ENCODE data around the gene SP110. TPM values are rescaled to one million over a fixed set of nuclear protein-coding genes. Genes with fewer than 3 reads are reported as not detected.

The SP110 gene
- total and polyA plus RNA-seq, 2 of the 4 experiments (the other 2 are of a cell fraction), result 9.3 to 10.2 TPM

GRCh38 chr2:230208576-230208975 is 11.2 kb downstream of the SP110 start:
- Histone ChIP-seq H3K14ac (replicated peaks; ENCODE audit: low read depth, low read length) (no peak overlapping the region), H3K9me1 (ENCODE audit: insufficient read depth, low read length) (no peaks in the 10 kb centered on the region), H3K27ac (ENCODE audit: insufficient read depth, low read length) (no peak overlapping the region), H3K9ac (ENCODE audit: low read depth, low read length) (no peak overlapping the region), H2AK5ac (ENCODE audit: low read depth, low read length) (no peak overlapping the region), H4K8ac (ENCODE audit: low read depth in 2 of 2, low read length in 2 of 2) (no peak overlapping the region), H3K36me3 (ENCODE audit: control insufficient read depth, insufficient read depth, low read length) (peaks cover 25% of the 10 kb centered on the region), H2BK20ac (ENCODE audit: low read depth, low read length) (no peak overlapping the region), H3K4ac (ENCODE audit: low read depth, low read length) (no peak overlapping the region), H3K23ac (ENCODE audit: low read depth, low read length) (no peak overlapping the region), H3K4me1 (ENCODE audit: control insufficient read depth, insufficient read depth, low read length) (no peaks in the 10 kb centered on the region), H2BK15ac (ENCODE audit: low read depth, low read length) (no peak overlapping the region), H2BK5ac (ENCODE audit: low read depth, low read length, poor library complexity, severe bottlenecking) (no peak overlapping the region), H4K5ac (ENCODE audit: low read depth, low read length) (no peak overlapping the region), H3K79me1 (ENCODE audit: low read depth in 1 of 2, low read length in 2 of 2) (no peaks in the 10 kb centered on the region), H3K4me3 (ENCODE audit: insufficient read depth, low read depth, low read length) (no peak overlapping the region), H2AK9ac (replicated peaks; ENCODE audit: low read depth, low read length, poor library complexity) (no peak overlapping the region), H2BK120ac (ENCODE audit: low read depth, low read length) (no peak overlapping the region), H2AFZ (replicated peaks; ENCODE audit: low read length, poor library complexity) (no peak overlapping the region), H3K9me3 (ENCODE audit: control insufficient read depth, insufficient read depth, low read length) (no peaks in the 10 kb centered on the region), H4K91ac (ENCODE audit: insufficient read depth, low read depth, low read length) (no peak overlapping the region), H3K27me3 (ENCODE audit: control insufficient read depth, insufficient read depth, low read length) (no peaks in the 10 kb centered on the region), H3K18ac (ENCODE audit: low read depth, low read length) (no peak overlapping the region), H3K4me2 (ENCODE audit: low read depth, low read length) (no peak overlapping the region), H4K20me1 (ENCODE audit: insufficient read depth, low read length) (no peaks in the 10 kb centered on the region), H3K56ac (ENCODE audit: extremely low read depth, insufficient read depth, low read length) (no peak overlapping the region)
- ChIA-PET CTCF (no interaction called here), POLR2A (ENCODE audit: unreplicated experiment) (no interaction called here)
- in situ Hi-C loops (cut with MboI; ENCODE audit: low sequenced_read_pairs) (loop anchor here (25.0 kb wide), 1 partner anchor 604 kb away; no protein-coding TSS in a partner anchor), intact Hi-C loops (cut with micrococcal nuclease) (no loop called here), dilution Hi-C loops (cut with HindIII; ENCODE audit: low sequenced_read_pairs, unreplicated experiment) (no loop called here)
- DNase-seq, result no peak
- BruUV-seq (replicated peaks), result no TSS peak
- ATAC-seq (ENCODE audit: low read depth), result no peak
- TF ChIP-seq RAD21 (IDR thresholded peaks at IDR 0.05; ENCODE audit: low read length) (no peak), SMC3 (IDR thresholded peaks at IDR 0.05; ENCODE audit: low read depth, low read length) (no peak), MXI1 (IDR thresholded peaks at IDR 0.05; ENCODE audit: borderline replicate concordance, low read depth, low read length) (no peak), NFE2L2 (IDR thresholded peaks at IDR 0.05; ENCODE audit: low read depth, low read length) (no peak), MAZ (IDR thresholded peaks at IDR 0.05; ENCODE audit: borderline replicate concordance, low read depth, low read length) (no peak), RFX5 (IDR thresholded peaks at IDR 0.05; ENCODE audit: low read depth, low read length) (no peak), FOS (IDR thresholded peaks at IDR 0.05; ENCODE audit: low read depth, low read length) (no peak), CHD1 (IDR thresholded peaks at IDR 0.05; ENCODE audit: low read depth, low read length) (no peak), CTCF (conservative IDR thresholded peaks at IDR 0.05; ENCODE audit: low read depth, low read length) (no peak), BHLHE40 (IDR thresholded peaks at IDR 0.05; ENCODE audit: low read depth, low read length) (no peak), POLR2A (IDR thresholded peaks at IDR 0.05; ENCODE audit: low read depth, low read length) (no peak), ELK1 (IDR thresholded peaks at IDR 0.05; ENCODE audit: borderline replicate concordance, low read depth, low read length) (no peak), MAFK (IDR thresholded peaks at IDR 0.05; ENCODE audit: low read depth, low read length) (no peak), USF2 (IDR thresholded peaks at IDR 0.05; ENCODE audit: low read depth, low read length) (no peak), CEBPB (IDR thresholded peaks at IDR 0.05; ENCODE audit: low read depth, low read length) (no peak), RCOR1 (IDR thresholded peaks at IDR 0.05; ENCODE audit: insufficient replicate concordance, low read length) (no peak)
